Activated T-helper 1 cell treated with anti-CD3 and anti-CD28 coated beads, Interleukin-12 subunit alpha, Interleukin-12 subunit beta, Interleukin-2, Interleukin-4 antibody, amounts not matched to agents 30 ng/mL and 10 ng/mL and 1 ng/mL, durations not matched to agents 14 hours and 24 hours and 36 hours (primary cell): ENCODE results near the gene DOCK7. TPM values are rescaled to one million over a fixed set of nuclear protein-coding genes. Genes with fewer than 3 reads are reported as not detected.
"Not testable (repeated sequence)": the region's sequence is repeated elsewhere in the genome, so short reads cannot be mapped to it uniquely, and the experiment has no call there.

Experiments used
- DNase-seq: peaks from one replicate; pipeline ENCODE4 v3.0.0; 2021; ENCODE audit warnings: low spot score
- H3K27ac Mint-ChIP-seq: one replicate; pipeline ENCODE4 v1.8.0; 2021; ENCODE audit warnings: mild to moderate bottlenecking, mixed read lengths
- H3K27me3 Mint-ChIP-seq: one replicate; pipeline ENCODE4 v1.8.0; 2022; ENCODE audit warnings: mild to moderate bottlenecking, moderate library complexity, mixed read lengths; ENCODE audit not compliant: insufficient read depth
- H3K36me3 Mint-ChIP-seq: one replicate; pipeline ENCODE4 v1.8.0; 2021; ENCODE audit warnings: low read depth, mixed read lengths
- H3K4me1 Mint-ChIP-seq: one replicate; pipeline ENCODE4 v1.8.0; 2021; ENCODE audit warnings: low read depth, mixed read lengths
- H3K4me3 Mint-ChIP-seq: one replicate; pipeline ENCODE4 v1.8.0; 2021; ENCODE audit warnings: mild to moderate bottlenecking, moderate library complexity, mixed read lengths
- H3K9me3 Mint-ChIP-seq: one replicate; pipeline ENCODE4 v1.8.0; 2021; ENCODE audit warnings: mixed read lengths
- intact Hi-C: fragments of 100-400 bp; cut with micrococcal nuclease; formaldehyde crosslinking; loops from one replicate; pipeline ENCODE4 v1.15.1; 2024
- total RNA-seq: library from RNA; stranded (reverse); gene quantifications from 2 replicates; pipeline ENCODE4 v1.2.3, GENCODE V29; 2022

DOCK7 gene
- total RNA-seq, 1 donor from 2014 or later = 13.4 TPM

DNA sequence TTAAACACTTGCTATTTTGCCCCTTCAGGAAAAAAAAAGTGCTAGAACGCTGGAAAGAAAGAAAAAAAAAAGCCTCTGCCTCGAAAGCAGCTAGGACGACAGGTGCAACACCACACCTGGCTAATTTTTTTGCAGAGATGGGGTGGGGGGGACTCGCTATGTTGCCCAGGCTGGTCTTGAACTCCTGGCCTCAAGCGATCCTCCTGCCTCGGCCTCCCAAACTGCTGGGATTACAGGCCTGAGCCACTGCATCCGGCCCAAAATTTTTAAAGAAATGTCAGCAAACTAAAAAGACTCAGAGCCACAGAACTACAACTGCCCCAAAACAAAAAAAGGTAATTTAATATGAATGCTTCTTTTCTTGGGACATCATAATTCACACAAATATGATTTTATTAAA is 1.4 kb downstream of the DOCK7 start:
- H3K4me3 Mint-ChIP-seq = peak overlapping the region; percentile 92
- intact Hi-C loops = no loop called here
- peaks cover 18% of the 10 kb centered on the region for H3K4me1 Mint-ChIP-seq
- DNase-seq = no peak
- H3K9me3 Mint-ChIP-seq = no peaks in the 10 kb centered on the region
- no peak overlapping the region for H3K27ac Mint-ChIP-seq
- H3K36me3 Mint-ChIP-seq = no peaks in the 10 kb centered on the region
- H3K27me3 Mint-ChIP-seq = peaks cover 8% of the 10 kb centered on the region

DNA sequence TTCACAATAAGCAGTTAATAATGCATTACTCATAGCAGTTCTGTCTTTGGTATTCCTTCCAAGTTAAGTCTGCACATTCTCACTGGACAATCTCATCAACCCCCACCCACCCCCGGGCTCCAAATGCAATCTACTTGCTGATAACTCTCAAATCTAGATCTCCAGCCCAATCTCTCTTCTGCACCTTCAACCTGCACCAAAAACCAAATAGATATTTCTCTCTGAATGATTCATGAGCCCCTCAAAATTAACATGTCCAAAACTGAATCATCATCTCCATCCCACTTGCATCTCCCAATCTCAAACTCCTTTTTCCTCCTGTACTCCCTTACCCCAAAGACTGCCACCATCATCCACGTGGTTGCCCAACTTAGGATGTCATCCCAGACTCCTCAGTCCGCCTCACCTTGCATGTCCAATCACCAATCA is 2.7 kb downstream of the DOCK7 start:
- peaks cover 16% of the 10 kb centered on the region for H3K4me1 Mint-ChIP-seq
- peaks cover 4% of the 10 kb centered on the region for H3K27me3 Mint-ChIP-seq
- H3K9me3 Mint-ChIP-seq = no peaks in the 10 kb centered on the region
- no peak for DNase-seq
- no peaks in the 10 kb centered on the region for H3K36me3 Mint-ChIP-seq
- H3K4me3 Mint-ChIP-seq = no peak overlapping the region
- intact Hi-C loops = no loop called here
- no peak overlapping the region for H3K27ac Mint-ChIP-seq

DNA sequence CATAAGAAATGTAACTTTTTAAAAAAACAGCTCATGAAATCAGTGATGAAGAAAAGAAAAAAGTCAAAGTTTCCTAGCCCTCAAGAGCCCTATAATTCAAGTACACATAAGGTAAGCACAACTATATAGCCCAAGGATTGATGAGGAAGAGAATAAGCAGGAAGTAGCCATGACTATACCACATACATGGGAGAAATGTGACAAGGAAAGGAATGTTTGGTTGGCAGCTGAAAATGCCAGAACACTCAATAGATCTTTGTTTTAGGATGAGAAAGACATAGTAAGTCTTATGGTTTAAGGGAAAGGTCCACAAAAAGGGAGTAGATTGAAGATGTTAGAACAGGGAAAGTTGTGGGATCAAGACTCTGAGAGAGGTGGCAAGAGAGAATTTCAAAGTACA is 5.7 kb downstream of the DOCK7 start:
- intact Hi-C loops = no loop called here
- Mint-ChIP-seq H3K27me3 (peaks cover 5% of the 10 kb centered on the region), H3K36me3 (no peaks in the 10 kb centered on the region), H3K4me1 (peaks cover 5% of the 10 kb centered on the region), H3K9me3 (no peaks in the 10 kb centered on the region), H3K27ac (no peak overlapping the region), H3K4me3 (no peak overlapping the region)
- DNase-seq = no peak

- H3K27me3 Mint-ChIP-seq, DNase-seq, H3K27ac Mint-ChIP-seq, H3K9me3 Mint-ChIP-seq, intact Hi-C loops, H3K36me3 Mint-ChIP-seq, H3K4me1 Mint-ChIP-seq, H3K4me3 Mint-ChIP-seq: not testable (repeated sequence)
Measured at GRCh38 chr1:62680992-62681391, 7.2 kb downstream of the DOCK7 start.

GRCh38 chr1:62677822-62678221 is 10.4 kb downstream of the DOCK7 start:
- H3K27me3 Mint-ChIP-seq, H3K9me3 Mint-ChIP-seq, DNase-seq, H3K4me1 Mint-ChIP-seq, H3K27ac Mint-ChIP-seq, H3K4me3 Mint-ChIP-seq, intact Hi-C loops, H3K36me3 Mint-ChIP-seq: not testable (repeated sequence)

GRCh38 chr1:62676611-62677356 is 11.4 kb downstream of the DOCK7 start:
- intact Hi-C loops = no loop called here
- Mint-ChIP-seq H3K27me3 (peaks cover 3% of the 10 kb centered on the region), H3K4me1 (no peaks in the 10 kb centered on the region), H3K9me3 (no peaks in the 10 kb centered on the region), H3K27ac (no peak overlapping the region), H3K36me3 (no peaks in the 10 kb centered on the region), H3K4me3 (no peak overlapping the region)
- DNase-seq = no peak

DNA sequence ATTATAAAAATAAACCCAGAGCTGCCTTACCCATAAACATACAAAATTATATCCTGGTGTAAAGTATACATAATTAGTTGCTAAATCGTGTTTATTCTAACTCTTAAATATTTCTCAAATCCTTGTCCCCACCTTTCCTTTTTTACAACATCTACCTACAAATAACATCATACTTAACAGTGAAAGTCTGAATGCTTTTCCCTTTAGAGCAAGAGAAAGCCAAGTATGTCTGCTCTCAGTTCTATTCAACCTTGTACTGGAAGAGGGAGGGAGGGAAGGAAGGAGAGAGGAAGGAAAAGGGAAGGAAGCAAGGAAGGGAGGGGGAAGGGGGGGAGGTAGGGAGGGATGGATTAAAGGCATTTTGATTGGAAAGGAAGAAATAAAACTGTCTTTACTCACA is 14.6 kb downstream of the DOCK7 start:
- Mint-ChIP-seq H3K9me3 (no peaks in the 10 kb centered on the region), H3K36me3 (no peaks in the 10 kb centered on the region), H3K4me3 (no peak overlapping the region), H3K4me1 (no peaks in the 10 kb centered on the region), H3K27me3 (peaks cover 2% of the 10 kb centered on the region), H3K27ac (no peak overlapping the region)
- intact Hi-C loops = no loop called here
- DNase-seq = no peak

DNA sequence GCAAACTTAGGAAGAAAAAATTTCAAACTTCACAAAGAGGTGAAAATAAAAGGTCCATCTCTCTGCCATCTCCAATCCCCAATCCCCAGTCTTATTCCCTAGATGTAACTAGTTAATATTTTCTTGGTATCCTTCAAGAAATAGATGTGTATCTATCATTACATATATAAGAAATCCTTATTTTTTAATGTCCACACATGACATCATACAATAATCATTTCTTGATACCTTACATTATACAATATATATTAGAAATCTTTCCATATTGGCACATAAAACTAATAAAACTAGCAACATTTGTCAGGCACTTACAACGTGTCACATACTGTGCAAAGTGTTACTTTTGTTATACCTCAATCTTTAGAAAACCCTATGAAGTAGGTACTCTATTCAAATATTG is 16.2 kb downstream of the DOCK7 start:
- no peaks in the 10 kb centered on the region for H3K36me3 Mint-ChIP-seq
- intact Hi-C loops = no loop called here
- no peaks in the 10 kb centered on the region for H3K9me3 Mint-ChIP-seq
- H3K27ac Mint-ChIP-seq = no peak overlapping the region
- no peak overlapping the region for H3K4me3 Mint-ChIP-seq
- H3K4me1 Mint-ChIP-seq = no peaks in the 10 kb centered on the region
- H3K27me3 Mint-ChIP-seq = peaks cover 2% of the 10 kb centered on the region
- DNase-seq = no peak

DNA sequence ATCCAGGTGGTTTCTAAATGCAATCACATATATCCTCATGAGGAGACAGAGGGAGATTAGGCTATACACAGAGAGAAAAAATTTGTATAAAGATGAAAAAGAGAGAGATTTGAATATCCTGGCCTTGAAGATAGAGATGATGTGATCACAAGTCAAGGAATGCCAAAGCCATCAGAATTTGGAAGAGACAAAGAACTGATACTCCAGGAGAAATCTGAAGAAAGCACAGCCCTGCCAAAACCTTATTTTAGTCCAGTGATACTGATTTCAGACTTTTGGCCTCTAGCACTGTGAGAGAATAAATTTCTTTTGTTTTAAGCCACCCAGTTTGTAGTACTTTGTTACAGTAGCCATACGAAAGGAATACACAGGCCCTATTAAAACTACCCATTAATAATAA is 33.4 kb downstream of the DOCK7 start:
- intact Hi-C loops = no loop called here
- H3K27me3 Mint-ChIP-seq = peaks cover 4% of the 10 kb centered on the region
- no peaks in the 10 kb centered on the region for H3K4me1 Mint-ChIP-seq
- H3K9me3 Mint-ChIP-seq = no peaks in the 10 kb centered on the region
- no peak overlapping the region for H3K4me3 Mint-ChIP-seq
- H3K36me3 Mint-ChIP-seq = no peaks in the 10 kb centered on the region
- no peak overlapping the region for H3K27ac Mint-ChIP-seq
- no peak for DNase-seq

DNA sequence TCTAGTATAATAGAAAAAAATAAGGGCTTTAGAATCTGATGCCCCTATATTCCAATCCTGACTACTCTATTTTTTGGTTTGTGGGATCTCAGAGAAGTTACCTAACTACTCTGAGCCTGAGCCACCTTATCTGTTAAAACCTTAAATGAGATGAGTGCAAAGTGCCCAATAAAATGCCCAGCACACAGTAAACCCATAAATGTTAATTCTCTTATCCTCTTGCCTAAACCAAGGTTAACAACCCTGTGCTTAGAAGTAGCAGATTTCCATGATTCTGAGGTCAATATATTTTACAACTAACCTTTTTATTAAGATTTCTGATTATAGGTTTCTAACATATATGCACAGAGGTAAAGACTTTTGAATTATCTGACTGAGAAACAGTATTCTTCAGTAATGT is 35.8 kb downstream of the DOCK7 start:
- Mint-ChIP-seq H3K4me1 (no peaks in the 10 kb centered on the region), H3K27me3 (peaks cover 4% of the 10 kb centered on the region), H3K9me3 (no peaks in the 10 kb centered on the region), H3K4me3 (no peak overlapping the region), H3K27ac (no peak overlapping the region), H3K36me3 (no peaks in the 10 kb centered on the region)
- DNase-seq = no peak
- intact Hi-C loops = no loop called here

- no peak overlapping the region for H3K27ac Mint-ChIP-seq
- no peaks in the 10 kb centered on the region for H3K36me3 Mint-ChIP-seq
- intact Hi-C loops = no loop called here
- H3K4me1 Mint-ChIP-seq = no peaks in the 10 kb centered on the region
- H3K9me3 Mint-ChIP-seq = peaks cover 3% of the 10 kb centered on the region
- H3K27me3 Mint-ChIP-seq = no peaks in the 10 kb centered on the region
- no peak for DNase-seq
- no peak overlapping the region for H3K4me3 Mint-ChIP-seq
Measured at GRCh38 chr1:62643283-62643682, 44.9 kb downstream of the DOCK7 start.

GRCh38 chr1:62637392-62638105 is 50.6 kb downstream of the DOCK7 start:
- Mint-ChIP-seq H3K9me3 (no peaks in the 10 kb centered on the region), H3K4me3 (no peak overlapping the region), H3K27me3 (no peaks in the 10 kb centered on the region), H3K4me1 (no peaks in the 10 kb centered on the region), H3K36me3 (no peaks in the 10 kb centered on the region), H3K27ac (no peak overlapping the region)
- intact Hi-C loops = no loop called here
- no peak for DNase-seq

GRCh38 chr1:62628506-62628905 is 59.7 kb downstream of the DOCK7 start:
- Mint-ChIP-seq H3K27me3 (no peaks in the 10 kb centered on the region), H3K4me1 (peaks cover 11% of the 10 kb centered on the region), H3K9me3 (no peaks in the 10 kb centered on the region), H3K27ac (no peak overlapping the region), H3K36me3 (peaks cover 1% of the 10 kb centered on the region), H3K4me3 (no peak overlapping the region)
- intact Hi-C loops = no loop called here
- DNase-seq = no peak
